GM18873 (cell line): ENCODE data around the gene DLX4.

ENCODE experiments used
- ATAC-seq: cut with Tn5 transposase; IDR thresholded peaks from one replicate; pipeline ENCODE4 v1.9.1; 2021; ENCODE audit warnings: mild to moderate bottlenecking, moderate library complexity, moderate number of reproducible peaks; ENCODE audit not compliant: unreplicated experiment, low FRiP score

The DLX4 gene

GRCh38 chr17:49998836-49999511 is 30.0 kb downstream of the DLX4 start:
- no peak for ATAC-seq

- no peak for ATAC-seq
Measured at GRCh38 chr17:50003911-50004310, 34.9 kb downstream of the DLX4 start.

GRCh38 chr17:50009282-50009681 is 40.3 kb downstream of the DLX4 start:
- ATAC-seq, result no peak

GRCh38 chr17:50013079-50013478 is 44.1 kb downstream of the DLX4 start:
- ATAC-seq, result no peak

- ATAC-seq, result no peak
Measured at GRCh38 chr17:50014471-50015088, 45.6 kb downstream of the DLX4 start.

- ATAC-seq, result no peak
Measured at GRCh38 chr17:50015146-50015545, 46.2 kb downstream of the DLX4 start.

- no peak for ATAC-seq
Measured at GRCh38 chr17:50018909-50019308, 49.9 kb downstream of the DLX4 start.

GRCh38 chr17:50020841-50021599 is 52.0 kb downstream of the DLX4 start:
- ATAC-seq, result no peak

- ATAC-seq, result no peak
Measured at GRCh38 chr17:50021681-50022370, 52.8 kb downstream of the DLX4 start.

- no peak for ATAC-seq
Measured at GRCh38 chr17:50022463-50023130, 53.6 kb downstream of the DLX4 start.

- no peak for ATAC-seq
Measured at GRCh38 chr17:50023520-50023919, 54.5 kb downstream of the DLX4 start.
